ENCODE data around the gene TMEM79.

Gene TMEM79, protein sequence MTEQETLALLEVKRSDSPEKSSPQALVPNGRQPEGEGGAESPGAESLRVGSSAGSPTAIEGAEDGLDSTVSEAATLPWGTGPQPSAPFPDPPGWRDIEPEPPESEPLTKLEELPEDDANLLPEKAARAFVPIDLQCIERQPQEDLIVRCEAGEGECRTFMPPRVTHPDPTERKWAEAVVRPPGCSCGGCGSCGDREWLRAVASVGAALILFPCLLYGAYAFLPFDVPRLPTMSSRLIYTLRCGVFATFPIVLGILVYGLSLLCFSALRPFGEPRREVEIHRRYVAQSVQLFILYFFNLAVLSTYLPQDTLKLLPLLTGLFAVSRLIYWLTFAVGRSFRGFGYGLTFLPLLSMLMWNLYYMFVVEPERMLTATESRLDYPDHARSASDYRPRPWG

DNA sequence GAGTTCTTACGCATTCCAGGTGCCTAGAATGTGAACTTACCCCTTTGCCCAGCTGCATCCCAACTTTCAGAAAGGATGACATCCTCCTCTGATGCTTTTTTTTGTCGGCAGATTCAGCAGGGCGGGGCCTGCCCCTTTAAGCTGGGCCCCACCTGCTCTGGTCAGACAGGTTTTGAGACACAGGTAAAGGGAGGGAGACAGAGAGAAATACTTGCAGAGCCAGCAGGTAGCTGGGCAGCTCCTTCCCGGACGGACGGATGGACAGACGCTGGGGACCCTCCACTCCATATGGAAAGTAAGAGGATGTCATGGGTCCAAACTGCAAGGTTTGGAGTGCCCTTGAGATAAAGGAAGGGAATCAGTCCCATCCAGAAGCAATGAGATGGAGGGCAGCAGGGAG lies at the start of gene TMEM79:
Gene TMEM79 (plus strand): TSS at position 214 of the 400 bp plus-strand sequence. CDS start 902 bp downstream, outside the sequence.
- DNase-seq (ENCODE audit: low read depth in 1 of 2, low spot score in 1 of 2): no peak

DNA sequence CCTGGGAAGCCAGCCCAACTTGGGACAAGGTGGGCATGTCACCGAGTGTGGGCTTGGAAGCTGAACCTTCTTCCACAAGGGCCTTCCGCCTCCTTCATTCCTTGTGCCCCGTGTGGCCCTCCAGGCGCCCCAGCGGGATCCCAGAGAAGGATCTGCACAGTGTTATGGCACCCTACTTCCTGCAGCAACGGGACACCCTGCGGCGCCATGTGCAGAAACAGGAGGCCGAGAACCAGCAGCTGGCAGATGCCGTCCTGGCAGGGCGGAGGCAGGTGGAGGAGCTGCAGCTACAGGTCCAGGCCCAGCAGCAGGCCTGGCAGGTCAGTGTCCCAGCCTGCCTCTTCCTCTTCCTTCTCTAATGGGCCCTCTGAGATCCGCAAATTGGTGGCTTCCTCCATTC lies 48.0 kb upstream of the TMEM79 start:
- no peak for DNase-seq (ENCODE audit: low read depth in 1 of 2, low spot score in 1 of 2)

DNA sequence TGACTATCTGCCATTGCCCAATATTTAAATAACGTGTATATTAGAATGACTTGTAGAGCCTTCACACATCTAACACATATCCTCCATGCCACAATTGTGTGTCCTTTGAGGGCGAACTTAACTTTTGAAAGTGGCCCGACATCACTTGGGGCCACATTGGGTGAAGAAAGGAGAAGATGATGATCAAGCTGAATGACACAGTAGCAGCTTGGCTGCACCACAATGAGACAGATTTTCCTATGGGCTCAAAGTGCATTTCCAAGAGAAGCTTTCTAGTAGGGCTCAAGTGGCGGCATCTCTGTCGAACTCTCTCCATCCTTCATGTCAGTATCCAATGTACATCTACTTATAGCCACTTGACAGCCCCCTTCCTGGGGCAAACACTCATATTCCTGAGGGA lies 45.9 kb upstream of the TMEM79 start:
- DNase-seq (ENCODE audit: low read depth in 1 of 2, low spot score in 1 of 2): no peak

DNA sequence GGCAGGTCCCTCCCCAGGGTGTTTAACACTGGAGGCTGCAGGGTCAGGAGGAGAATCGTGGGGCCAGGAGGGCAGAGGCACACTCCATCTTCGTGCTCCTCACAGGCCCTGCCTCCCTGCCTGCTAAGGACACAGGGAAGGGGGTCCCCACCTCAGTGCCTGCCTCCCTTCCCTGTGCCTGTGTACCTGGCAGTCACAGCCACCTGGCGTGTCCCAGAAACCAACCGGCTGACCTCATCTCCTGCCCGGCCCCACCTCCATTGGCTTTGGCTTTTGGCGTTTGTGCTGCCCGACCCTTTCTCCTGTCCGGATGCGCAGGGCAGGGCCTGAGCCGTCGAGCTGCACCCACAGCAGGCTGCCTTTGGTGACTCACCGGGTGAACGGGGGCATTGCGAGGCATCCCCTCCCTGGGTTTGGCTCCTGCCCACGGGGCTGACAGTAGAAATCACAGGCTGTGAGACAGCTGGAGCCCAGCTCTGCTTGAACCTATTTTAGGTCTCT lies 42.8 kb upstream of the TMEM79 start:
- no peak for DNase-seq (ENCODE audit: low read depth in 1 of 2, low spot score in 1 of 2)

DNA sequence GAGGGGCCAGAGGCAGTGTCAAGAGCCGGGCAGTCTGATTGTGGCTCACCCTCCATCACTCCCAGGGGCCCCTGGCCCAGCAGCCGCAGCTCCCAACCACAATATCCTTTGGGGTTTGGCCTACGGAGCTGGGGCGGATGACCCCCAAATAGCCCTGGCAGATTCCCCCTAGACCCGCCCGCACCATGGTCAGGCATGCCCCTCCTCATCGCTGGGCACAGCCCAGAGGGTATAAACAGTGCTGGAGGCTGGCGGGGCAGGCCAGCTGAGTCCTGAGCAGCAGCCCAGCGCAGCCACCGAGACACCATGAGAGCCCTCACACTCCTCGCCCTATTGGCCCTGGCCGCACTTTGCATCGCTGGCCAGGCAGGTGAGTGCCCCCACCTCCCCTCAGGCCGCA lies 42.2 kb upstream of the TMEM79 start, which contains the start of gene BGLAP:
Gene BGLAP (plus strand): TSS at position 259 of the 400 bp plus-strand sequence. CDS start 48 bp downstream, at position 307.
- DNase-seq (ENCODE audit: low read depth in 1 of 2, low spot score in 1 of 2): no peak

DNA sequence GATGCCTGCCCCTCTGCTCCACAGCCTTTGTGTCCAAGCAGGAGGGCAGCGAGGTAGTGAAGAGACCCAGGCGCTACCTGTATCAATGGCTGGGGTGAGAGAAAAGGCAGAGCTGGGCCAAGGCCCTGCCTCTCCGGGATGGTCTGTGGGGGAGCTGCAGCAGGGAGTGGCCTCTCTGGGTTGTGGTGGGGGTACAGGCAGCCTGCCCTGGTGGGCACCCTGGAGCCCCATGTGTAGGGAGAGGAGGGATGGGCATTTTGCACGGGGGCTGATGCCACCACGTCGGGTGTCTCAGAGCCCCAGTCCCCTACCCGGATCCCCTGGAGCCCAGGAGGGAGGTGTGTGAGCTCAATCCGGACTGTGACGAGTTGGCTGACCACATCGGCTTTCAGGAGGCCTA lies 41.4 kb upstream of the TMEM79 start:
- DNase-seq (ENCODE audit: low read depth in 1 of 2, low spot score in 1 of 2): no peak

DNA sequence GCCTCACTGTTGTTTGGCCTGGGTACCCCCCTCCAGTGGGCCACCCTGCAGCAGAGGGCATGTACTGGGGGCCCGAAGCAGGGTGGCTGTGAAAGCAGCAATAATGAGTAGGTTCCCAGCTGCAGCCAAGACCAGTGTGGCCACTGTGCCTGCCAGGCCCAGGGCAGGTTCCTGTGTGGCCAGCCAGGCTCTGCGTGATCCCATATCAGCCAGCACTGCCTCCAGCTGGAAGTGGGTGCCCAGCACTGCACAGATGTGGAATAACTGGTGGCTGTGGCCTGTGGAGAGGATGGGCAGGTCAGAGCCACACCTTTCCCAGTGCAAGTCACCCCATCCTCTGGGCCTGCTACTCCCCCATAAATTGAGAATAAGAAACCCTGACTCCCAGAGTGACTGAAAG lies 40.0 kb upstream of the TMEM79 start:
- DNase-seq (ENCODE audit: low read depth in 1 of 2, low spot score in 1 of 2): no peak

DNA sequence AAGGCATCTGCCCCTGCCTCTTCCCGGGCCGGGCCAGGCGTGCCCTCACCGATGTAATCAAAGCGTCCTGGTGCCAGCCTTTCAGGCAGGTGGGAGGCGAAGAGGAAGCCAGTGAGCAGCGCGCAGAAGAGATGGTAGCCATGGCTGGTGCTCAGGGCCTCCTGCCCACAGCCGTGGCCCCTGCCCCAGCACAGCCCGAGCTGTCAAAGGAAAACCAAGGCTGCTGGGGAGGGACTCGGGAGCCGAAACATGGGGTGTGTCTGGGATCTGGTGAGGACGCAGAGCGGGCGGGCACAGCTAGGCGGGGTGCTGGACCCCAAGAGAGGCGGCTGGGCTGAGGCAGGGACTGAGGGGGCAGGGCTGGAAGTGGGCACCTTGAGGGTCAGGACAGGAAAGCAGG lies 39.4 kb upstream of the TMEM79 start:
- no peak for DNase-seq (ENCODE audit: low read depth in 1 of 2, low spot score in 1 of 2)

DNA sequence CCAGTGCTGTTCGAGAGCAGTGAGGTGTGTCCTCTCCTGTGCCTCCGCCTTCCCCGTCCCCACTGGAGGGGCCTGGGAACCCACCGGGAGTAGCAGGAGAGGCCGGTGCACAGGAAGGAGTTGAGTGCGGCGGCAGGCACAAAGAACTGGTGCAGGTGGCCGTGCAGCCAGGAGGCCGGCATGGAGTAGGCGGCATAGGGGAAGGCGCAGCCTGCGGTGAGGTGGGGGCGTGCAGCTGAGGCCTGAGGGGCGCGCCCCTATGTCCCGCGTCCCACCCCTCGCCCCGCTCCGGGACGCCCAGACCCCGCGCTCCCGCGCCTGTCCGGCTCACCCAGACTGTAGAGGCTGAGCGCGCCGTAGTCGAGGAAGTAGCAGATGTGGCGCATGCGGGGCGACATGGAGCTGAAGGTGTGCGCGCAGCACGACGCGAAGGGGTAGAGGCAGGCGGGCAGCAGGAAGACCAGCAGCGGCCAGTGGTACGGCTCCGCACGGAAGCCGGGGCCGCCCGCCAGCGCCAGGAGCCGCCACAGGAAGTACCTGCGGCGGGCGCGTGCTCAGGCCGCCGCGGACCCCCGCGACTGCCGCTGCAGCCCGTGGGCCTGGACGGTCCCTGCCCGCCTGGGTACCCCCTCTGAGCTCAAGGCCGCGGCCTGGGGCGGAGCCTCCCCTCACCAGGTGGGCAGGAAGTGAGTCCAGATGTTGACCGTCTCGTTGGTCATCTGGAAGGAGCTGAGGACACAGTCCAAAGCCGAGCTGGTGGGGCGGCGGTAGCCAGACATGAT lies 38.5 kb upstream of the TMEM79 start:
- DNase-seq (ENCODE audit: low read depth in 1 of 2, low spot score in 1 of 2): no peak

DNA sequence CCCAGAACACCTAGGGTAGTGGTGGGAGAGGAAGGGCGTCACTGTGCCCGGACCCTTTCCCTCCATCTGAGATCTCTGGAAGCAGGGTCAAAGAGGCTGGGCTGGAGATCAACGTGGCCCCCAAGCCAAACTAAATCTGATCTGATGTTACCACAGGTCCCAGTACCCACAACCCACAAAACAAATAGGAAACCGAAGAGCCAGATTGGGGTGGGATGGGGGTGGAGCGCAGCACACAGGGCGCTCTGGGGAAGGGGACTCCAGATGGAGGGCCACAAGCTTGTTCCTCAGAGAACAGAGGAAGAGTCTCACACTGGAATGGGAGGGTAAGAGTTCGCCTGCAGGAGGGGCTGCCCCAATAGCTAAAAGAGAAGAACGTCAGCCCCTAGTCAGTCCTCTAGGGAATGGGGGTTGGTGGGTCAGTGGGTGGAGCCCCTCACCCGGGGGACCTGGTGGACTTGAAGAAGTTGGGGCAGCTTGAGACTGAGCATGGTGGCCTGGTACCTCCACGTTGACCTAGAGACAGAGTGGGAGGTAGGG lies 37.8 kb upstream of the TMEM79 start:
- no peak for DNase-seq (ENCODE audit: low read depth in 1 of 2, low spot score in 1 of 2)

DNA sequence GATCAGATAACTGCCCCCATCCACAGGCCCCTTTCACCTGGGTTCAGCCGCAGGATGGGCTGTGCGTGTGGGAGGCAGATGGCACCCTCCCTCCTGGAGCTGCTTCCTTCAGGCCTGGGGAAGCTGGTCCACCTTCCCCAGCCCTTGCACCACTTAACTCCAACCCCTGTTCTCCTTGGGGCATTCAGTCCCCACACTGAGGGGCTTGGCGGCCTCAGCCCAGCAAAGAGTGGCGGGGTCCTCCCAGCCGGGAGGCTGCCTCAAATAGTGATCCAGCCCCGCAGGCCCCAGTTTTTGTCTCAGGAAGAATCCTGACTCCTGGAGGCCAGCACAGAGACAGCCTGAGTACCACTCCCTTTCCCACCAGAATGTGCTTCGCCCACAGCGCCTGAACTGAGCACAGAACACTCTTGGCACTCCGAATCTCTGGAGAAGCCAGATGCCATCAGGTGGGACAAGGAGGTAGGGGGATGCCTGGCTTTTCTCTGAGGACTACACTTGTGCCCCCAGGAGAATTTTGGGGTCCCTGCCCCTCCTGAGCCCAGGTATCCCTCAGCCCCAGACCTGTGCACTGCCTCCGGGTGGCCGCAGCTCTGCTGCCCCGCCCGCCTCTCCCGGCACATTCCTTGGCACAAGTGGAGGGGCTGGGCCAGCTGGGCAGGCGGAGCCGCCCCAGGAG lies 37.2 kb upstream of the TMEM79 start:
- no peak for DNase-seq (ENCODE audit: low read depth in 1 of 2, low spot score in 1 of 2)

DNA sequence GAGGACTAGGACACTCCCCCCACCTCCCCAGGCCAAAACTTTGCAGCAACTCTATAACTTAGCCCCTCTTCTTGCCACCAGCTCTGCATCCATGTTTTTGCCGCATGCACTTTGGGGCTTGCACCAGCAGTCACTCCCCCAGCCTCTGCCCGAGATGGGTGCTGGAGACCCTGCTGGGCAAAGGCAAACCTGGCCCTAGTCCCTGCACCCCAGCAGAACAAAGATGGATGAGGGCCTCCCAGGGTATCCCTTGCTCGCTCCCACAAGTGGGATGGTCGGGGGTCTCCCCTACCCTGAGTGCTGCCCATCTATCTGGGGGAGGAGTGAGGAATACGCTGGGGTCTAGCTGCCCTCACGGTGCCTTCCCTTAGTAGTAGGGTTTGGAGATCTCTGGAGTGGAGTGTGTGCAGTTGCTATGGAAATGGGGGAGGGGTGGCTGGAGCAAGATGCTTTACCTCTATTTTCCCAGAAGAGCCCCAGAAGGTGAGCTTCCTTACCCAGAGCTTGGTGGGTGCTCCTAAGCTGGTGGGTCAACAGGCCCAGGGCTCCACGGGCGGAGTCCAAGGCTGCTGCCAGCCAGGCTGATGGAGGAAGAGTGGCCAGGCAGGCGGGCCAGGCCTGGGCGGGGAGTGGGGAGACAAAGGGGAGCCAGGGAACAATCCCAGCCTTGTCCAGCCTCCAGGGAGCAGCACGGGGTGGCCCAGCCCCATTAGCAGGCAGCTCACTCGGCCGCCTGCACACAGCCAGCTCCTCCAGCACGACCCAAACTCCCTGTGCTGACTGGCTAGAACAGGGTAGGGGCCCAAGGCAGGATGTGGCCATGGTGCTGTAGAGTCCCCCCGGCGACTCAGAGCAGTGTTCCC lies 36.4 kb upstream of the TMEM79 start, which contains the start of gene PAQR6:
Gene PAQR6 (minus strand): TSS at position 597 of the 863 bp plus-strand sequence. CDS start 1,325 bp downstream, outside the sequence.
- DNase-seq (ENCODE audit: low read depth in 1 of 2, low spot score in 1 of 2): no peak

DNA sequence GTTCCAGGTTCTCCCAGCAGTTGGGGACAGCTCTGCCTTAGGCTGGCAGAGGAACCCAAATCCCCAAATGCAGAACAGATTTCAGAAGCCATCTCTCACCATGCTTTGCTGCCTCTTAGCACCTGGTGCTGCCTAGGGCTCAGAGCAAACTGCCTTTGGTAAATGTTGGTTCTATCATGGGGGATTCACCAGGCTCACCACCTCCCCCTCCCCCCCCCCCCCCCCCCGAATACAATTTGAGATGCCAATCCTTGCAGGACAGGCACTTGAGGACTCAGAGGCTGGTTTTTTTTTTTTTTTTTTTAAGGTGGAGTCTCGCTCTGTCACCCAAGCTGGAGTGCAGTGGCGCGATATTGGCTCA lies 35.8 kb upstream of the TMEM79 start:
- DNase-seq (ENCODE audit: low read depth in 1 of 2, low spot score in 1 of 2): no peak

DNA sequence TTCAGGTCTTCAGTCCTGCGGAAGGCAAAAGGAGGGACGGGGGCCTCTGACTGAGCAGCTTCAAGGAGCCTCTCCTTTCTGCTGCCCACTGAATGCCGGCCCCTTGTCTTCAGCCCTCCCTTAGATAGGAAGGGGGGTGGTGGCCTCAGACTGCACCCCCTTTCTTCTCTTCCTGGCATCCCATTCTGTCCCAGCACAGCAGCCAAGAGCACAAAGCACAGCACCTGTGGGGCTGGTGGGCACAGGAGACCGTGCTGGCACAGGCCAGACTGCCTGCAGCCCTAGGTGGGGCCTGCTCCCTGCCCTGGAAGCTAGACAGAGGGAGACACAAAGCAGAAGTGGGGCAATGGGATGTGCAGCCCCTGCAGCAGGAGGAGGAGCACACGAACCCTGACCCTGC lies 34.5 kb upstream of the TMEM79 start:
- DNase-seq (ENCODE audit: low read depth in 1 of 2, low spot score in 1 of 2): no peak

DNA sequence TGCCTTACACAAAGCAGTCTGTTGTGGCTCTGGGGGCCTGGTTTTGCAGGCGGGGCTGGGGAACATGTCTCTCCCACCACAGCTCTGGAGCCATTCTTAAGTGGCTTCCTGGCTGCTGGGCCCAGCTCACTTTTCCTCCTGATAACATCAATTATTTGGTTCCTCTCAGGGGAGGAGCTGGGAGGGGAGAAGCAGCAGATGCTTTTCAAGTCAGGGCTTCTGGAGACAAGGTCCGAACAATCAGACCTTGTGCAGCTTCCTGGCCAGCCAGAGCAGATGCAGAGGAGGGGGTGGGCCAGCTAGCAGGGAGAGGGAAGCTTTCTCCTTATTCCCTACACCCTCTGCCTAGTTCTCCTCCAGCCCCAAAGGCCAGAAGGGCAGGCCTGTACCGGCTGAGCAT lies 32.6 kb upstream of the TMEM79 start:
- no peak for DNase-seq (ENCODE audit: low read depth in 1 of 2, low spot score in 1 of 2)

DNA sequence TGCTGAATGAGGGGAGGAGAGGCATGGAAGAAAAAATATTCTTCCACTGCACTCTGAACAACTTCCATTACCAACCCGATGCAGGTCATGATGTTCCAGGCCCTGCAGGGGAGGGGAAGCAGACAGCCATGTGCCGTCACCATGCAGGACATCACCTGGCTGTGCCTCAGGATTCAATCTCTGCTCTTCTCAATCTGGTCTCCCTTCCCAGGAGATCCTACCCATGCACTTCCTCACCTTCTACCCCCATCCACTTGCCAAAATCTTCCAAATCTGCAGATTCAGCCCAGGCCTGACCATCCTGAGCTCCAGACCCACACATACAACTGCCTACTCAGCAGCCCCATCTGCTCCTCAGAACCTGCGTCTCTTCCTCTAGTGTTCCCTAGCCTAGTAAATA lies 30.5 kb upstream of the TMEM79 start:
- DNase-seq (ENCODE audit: low read depth in 1 of 2, low spot score in 1 of 2): no peak

DNA sequence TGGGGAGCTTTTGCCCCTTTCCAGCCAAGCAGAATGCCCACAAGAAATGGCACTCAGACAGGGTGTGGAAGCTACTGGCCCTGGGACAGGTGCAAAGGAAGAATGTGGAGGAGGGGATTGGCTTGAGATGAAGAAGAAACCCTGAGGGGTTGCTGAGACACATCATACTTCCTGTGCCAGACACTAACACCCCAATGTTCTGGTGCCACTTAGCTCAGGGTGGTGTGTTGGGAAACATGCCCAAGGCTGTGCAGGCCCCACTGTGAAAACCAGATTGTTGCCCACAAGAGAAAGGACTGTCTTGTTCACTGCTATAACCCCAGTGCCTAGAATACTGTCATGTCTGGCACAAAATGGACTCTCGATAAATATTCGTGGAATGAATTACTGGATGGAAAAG lies 26.4 kb upstream of the TMEM79 start:
- DNase-seq (ENCODE audit: low read depth in 1 of 2, low spot score in 1 of 2): no peak

DNA sequence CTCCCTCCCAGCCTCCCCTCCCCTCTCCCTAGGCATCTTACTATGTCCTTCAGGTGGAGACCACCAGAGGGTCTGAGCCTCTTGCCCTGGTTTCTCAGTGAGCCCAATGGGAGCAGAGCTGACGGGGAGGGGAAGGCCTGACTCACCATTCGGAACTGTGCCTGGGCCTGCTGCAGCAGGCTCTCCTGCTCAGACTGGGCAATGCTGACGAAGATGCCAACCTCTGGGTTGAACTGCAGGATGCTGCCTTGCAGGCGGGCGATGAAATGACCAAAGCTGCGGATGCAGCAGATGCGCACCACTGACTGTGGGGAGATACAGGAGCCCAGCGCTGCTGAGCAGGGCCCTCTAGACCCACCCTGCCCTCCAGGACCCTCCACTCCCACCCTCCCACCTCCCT lies 25.3 kb upstream of the TMEM79 start:
- no peak for DNase-seq (ENCODE audit: low read depth in 1 of 2, low spot score in 1 of 2)

DNA sequence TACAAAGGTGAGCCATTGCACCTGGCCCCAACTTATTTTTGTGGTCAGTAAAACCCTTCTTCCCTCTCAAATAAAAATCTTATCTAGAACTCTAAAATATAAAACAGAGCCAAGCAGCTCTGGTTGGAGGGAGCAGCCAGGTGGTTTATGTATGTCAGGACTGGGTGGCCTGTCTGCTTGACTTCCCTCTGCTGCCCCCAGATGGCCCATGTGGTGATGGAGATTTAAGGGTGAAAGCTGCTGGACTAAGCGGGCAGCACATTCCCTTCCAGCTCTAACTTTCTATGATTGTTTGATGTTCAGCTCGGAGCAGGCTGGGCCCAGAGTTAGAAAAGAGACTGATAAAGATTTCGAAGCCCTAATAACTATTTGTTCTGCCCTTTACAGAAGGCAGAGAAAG lies 24.3 kb upstream of the TMEM79 start:
- no peak for DNase-seq (ENCODE audit: low read depth in 1 of 2, low spot score in 1 of 2)

DNA sequence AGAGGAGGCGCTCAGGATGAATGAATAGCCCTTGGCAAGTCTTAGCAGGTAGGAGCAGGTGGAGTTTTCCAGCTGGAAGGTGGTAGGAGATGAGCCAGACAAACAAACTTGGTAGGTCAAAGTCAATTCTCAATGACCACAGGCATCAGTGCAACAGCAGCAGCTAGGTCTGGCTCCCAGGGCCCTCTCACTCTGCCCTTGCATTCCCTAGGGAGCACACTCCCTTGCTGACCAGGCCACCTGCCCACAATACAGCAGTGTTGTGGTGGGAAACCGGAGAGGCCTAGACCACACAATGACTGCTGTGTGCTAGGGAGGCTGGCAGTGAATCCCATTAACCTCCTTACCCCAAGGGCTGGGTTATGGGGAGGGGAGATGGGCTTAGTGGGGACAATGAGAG lies 23.2 kb upstream of the TMEM79 start:
- no peak for DNase-seq (ENCODE audit: low read depth in 1 of 2, low spot score in 1 of 2)

All from stimulated activated CD4-positive, alpha-beta T cell treated with anti-CD3 and anti-CD28 coated beads, Interleukin-15, amount 100 ng/mL, for 1 hour (primary cell).